ENCODE results near the gene LMX1B.
A peak's percentile ranks its signal among the peaks of the same experiment; 100 is the strongest.

The LMX1B gene

GRCh38 chr9:126635661-126636439, 22.1 kb downstream of the LMX1B start:
- H3K27me3 ChIP-seq (ENCODE audit: control insufficient read depth, insufficient read depth, low read length): peaks cover 100% of the 10 kb centered on the region

GRCh38 chr9:126636983-126637798, 23.5 kb downstream of the LMX1B start:
- no peaks in the 10 kb centered on the region for H3K36me3 ChIP-seq (ENCODE audit: control insufficient read depth, insufficient read depth, low read length)
- 0 out of 2 replicates have a peak, but pooled peaks cover 10% of the 10 kb centered on the region for H3K4me1 ChIP-seq (ENCODE audit: control insufficient read depth, insufficient read depth, low read length)
- H3K27ac ChIP-seq (ENCODE audit: low read depth, low read length): no peak overlapping the region
- peaks cover 100% of the 10 kb centered on the region for H3K27me3 ChIP-seq (ENCODE audit: control insufficient read depth, insufficient read depth, low read length)
- no peak overlapping the region for H3K9ac ChIP-seq (ENCODE audit: low read length)
- H3K4me3 ChIP-seq (ENCODE audit: low read depth, low read length): no peak overlapping the region
- H3K9me3 ChIP-seq (ENCODE audit: control insufficient read depth, insufficient read depth, low read depth, low read length): no peaks in the 10 kb centered on the region

More at GRCh38 chr9:126635661-126636439, 22.1 kb downstream of the LMX1B start:
- Histone ChIP-seq H3K9me3 (ENCODE audit: control insufficient read depth, insufficient read depth, low read depth, low read length) (no peaks in the 10 kb centered on the region), H3K4me1 (ENCODE audit: control insufficient read depth, insufficient read depth, low read length) (peaks cover 13% of the 10 kb centered on the region), H3K27ac (ENCODE audit: low read depth, low read length) (no peak overlapping the region), H3K4me3 (ENCODE audit: low read depth, low read length) (no peak overlapping the region), H3K36me3 (ENCODE audit: control insufficient read depth, insufficient read depth, low read length) (no peaks in the 10 kb centered on the region), H3K9ac (ENCODE audit: low read length) (no peak overlapping the region)

GRCh38 chr9:126638571-126639132, 24.9 kb downstream of the LMX1B start:
- peak overlapping the region; percentile 41 for H3K4me3 ChIP-seq (ENCODE audit: low read depth, low read length)
- H3K36me3 ChIP-seq (ENCODE audit: control insufficient read depth, insufficient read depth, low read length): no peaks in the 10 kb centered on the region
- no peaks in the 10 kb centered on the region for H3K9me3 ChIP-seq (ENCODE audit: control insufficient read depth, insufficient read depth, low read depth, low read length)
- H3K27me3 ChIP-seq (ENCODE audit: control insufficient read depth, insufficient read depth, low read length): peaks cover 100% of the 10 kb centered on the region
- H3K4me1 ChIP-seq (ENCODE audit: control insufficient read depth, insufficient read depth, low read length): 0 out of 2 replicates have a peak, but pooled peaks cover 10% of the 10 kb centered on the region
- no peak overlapping the region for H3K27ac ChIP-seq (ENCODE audit: low read depth, low read length)
- H3K9ac ChIP-seq (ENCODE audit: low read length): no peak overlapping the region

- peaks cover 100% of the 10 kb centered on the region for H3K27me3 ChIP-seq (ENCODE audit: control insufficient read depth, insufficient read depth, low read length)
- no peaks in the 10 kb centered on the region for H3K36me3 ChIP-seq (ENCODE audit: control insufficient read depth, insufficient read depth, low read length)
- no peak overlapping the region for H3K9ac ChIP-seq (ENCODE audit: low read length)
- no peak overlapping the region for H3K27ac ChIP-seq (ENCODE audit: low read depth, low read length)
- peak overlapping the region; percentile 41; the same call in 1 of the 2 replicates for H3K4me3 ChIP-seq (ENCODE audit: low read depth, low read length)
- H3K9me3 ChIP-seq (ENCODE audit: control insufficient read depth, insufficient read depth, low read depth, low read length): no peaks in the 10 kb centered on the region
- 0 out of 2 replicates have a peak, but pooled peaks cover 10% of the 10 kb centered on the region for H3K4me1 ChIP-seq (ENCODE audit: control insufficient read depth, insufficient read depth, low read length)
These were observed 25.7 kb downstream of the LMX1B start for GRCh38 chr9:126639318-126640000.

GRCh38 chr9:126641118-126641851, 27.6 kb downstream of the LMX1B start:
- no peak overlapping the region for H3K4me3 ChIP-seq (ENCODE audit: low read depth, low read length)
- 0 out of 2 replicates have a peak, but pooled peaks cover 10% of the 10 kb centered on the region for H3K4me1 ChIP-seq (ENCODE audit: control insufficient read depth, insufficient read depth, low read length)
- no peaks in the 10 kb centered on the region for H3K36me3 ChIP-seq (ENCODE audit: control insufficient read depth, insufficient read depth, low read length)
- no peak overlapping the region for H3K27ac ChIP-seq (ENCODE audit: low read depth, low read length)
- no peaks in the 10 kb centered on the region for H3K9me3 ChIP-seq (ENCODE audit: control insufficient read depth, insufficient read depth, low read depth, low read length)
- H3K9ac ChIP-seq (ENCODE audit: low read length): no peak overlapping the region
- peaks cover 100% of the 10 kb centered on the region for H3K27me3 ChIP-seq (ENCODE audit: control insufficient read depth, insufficient read depth, low read length)

GRCh38 chr9:126642010-126642744, 28.4 kb downstream of the LMX1B start:
- peaks cover 100% of the 10 kb centered on the region for H3K27me3 ChIP-seq (ENCODE audit: control insufficient read depth, insufficient read depth, low read length)
- H3K27ac ChIP-seq (ENCODE audit: low read depth, low read length): no peak overlapping the region
- H3K4me3 ChIP-seq (ENCODE audit: low read depth, low read length): no peak overlapping the region
- no peaks in the 10 kb centered on the region for H3K9me3 ChIP-seq (ENCODE audit: control insufficient read depth, insufficient read depth, low read depth, low read length)
- no peak overlapping the region for H3K9ac ChIP-seq (ENCODE audit: low read length)
- H3K36me3 ChIP-seq (ENCODE audit: control insufficient read depth, insufficient read depth, low read length): no peaks in the 10 kb centered on the region
- H3K4me1 ChIP-seq (ENCODE audit: control insufficient read depth, insufficient read depth, low read length): 0 out of 2 replicates have a peak, but pooled peaks cover 10% of the 10 kb centered on the region

GRCh38 chr9:126642839-126643238, 29.1 kb downstream of the LMX1B start:
- Histone ChIP-seq H3K9ac (ENCODE audit: low read length) (no peak overlapping the region), H3K4me3 (ENCODE audit: low read depth, low read length) (no peak overlapping the region), H3K4me1 (ENCODE audit: control insufficient read depth, insufficient read depth, low read length) (0 out of 2 replicates have a peak, but pooled peaks cover 10% of the 10 kb centered on the region), H3K36me3 (ENCODE audit: control insufficient read depth, insufficient read depth, low read length) (no peaks in the 10 kb centered on the region), H3K9me3 (ENCODE audit: control insufficient read depth, insufficient read depth, low read depth, low read length) (no peaks in the 10 kb centered on the region), H3K27me3 (ENCODE audit: control insufficient read depth, insufficient read depth, low read length) (peaks cover 100% of the 10 kb centered on the region), H3K27ac (ENCODE audit: low read depth, low read length) (no peak overlapping the region)

GRCh38 chr9:126643945-126644527, 30.3 kb downstream of the LMX1B start:
- Histone ChIP-seq H3K4me1 (ENCODE audit: control insufficient read depth, insufficient read depth, low read length) (0 out of 2 replicates have a peak, but pooled peaks cover 4% of the 10 kb centered on the region), H3K27ac (ENCODE audit: low read depth, low read length) (no peak overlapping the region), H3K36me3 (ENCODE audit: control insufficient read depth, insufficient read depth, low read length) (no peaks in the 10 kb centered on the region), H3K4me3 (ENCODE audit: low read depth, low read length) (no peak overlapping the region), H3K27me3 (ENCODE audit: control insufficient read depth, insufficient read depth, low read length) (peaks cover 100% of the 10 kb centered on the region), H3K9ac (ENCODE audit: low read length) (no peak overlapping the region), H3K9me3 (ENCODE audit: control insufficient read depth, insufficient read depth, low read depth, low read length) (no peaks in the 10 kb centered on the region)

- no peak overlapping the region for H3K27ac ChIP-seq (ENCODE audit: low read depth, low read length)
- no peaks in the 10 kb centered on the region for H3K9me3 ChIP-seq (ENCODE audit: control insufficient read depth, insufficient read depth, low read depth, low read length)
- peaks cover 100% of the 10 kb centered on the region for H3K27me3 ChIP-seq (ENCODE audit: control insufficient read depth, insufficient read depth, low read length)
- no peak overlapping the region for H3K9ac ChIP-seq (ENCODE audit: low read length)
- H3K4me3 ChIP-seq (ENCODE audit: low read depth, low read length): no peak overlapping the region
- no peaks in the 10 kb centered on the region for H3K36me3 ChIP-seq (ENCODE audit: control insufficient read depth, insufficient read depth, low read length)
- 0 out of 2 replicates have a peak, but pooled peaks cover 14% of the 10 kb centered on the region for H3K4me1 ChIP-seq (ENCODE audit: control insufficient read depth, insufficient read depth, low read length)
These were observed 32.4 kb downstream of the LMX1B start for GRCh38 chr9:126646162-126646561.

Measured in HUES6 (cell line).